Activated naive CD4-positive, alpha-beta T cell treated with anti-CD3 and anti-CD28 coated beads, Interleukin-2, amount 50 U/mL, for 16 hours (primary cell): ENCODE data around the gene LHPP.

Experiments
- DNase-seq: peaks from one replicate; pipeline ENCODE4 v3.0.0-alpha.2; 2020

The LHPP gene

DNA sequence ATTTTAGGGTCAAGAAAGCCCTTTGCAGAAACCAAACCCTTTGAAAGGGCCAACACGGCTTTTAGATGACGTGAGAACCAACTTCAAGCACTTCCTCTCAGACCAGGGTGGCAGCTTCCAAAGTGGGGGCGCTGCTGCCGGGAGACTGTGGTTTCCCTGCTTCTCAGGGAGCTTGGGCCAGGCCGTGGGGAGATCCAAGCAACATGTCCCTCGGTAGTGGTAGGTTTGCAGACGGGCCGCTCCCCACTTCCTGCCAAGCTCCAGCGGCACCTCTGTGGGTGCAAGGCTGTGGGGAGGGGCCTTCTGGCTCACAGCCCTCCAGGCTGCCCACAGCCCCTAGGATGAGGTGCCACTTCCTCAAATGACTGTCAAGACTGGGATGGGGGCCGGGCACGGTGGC lies 150.1 kb downstream of the LHPP start:
- DNase-seq, result no peak

DNA sequence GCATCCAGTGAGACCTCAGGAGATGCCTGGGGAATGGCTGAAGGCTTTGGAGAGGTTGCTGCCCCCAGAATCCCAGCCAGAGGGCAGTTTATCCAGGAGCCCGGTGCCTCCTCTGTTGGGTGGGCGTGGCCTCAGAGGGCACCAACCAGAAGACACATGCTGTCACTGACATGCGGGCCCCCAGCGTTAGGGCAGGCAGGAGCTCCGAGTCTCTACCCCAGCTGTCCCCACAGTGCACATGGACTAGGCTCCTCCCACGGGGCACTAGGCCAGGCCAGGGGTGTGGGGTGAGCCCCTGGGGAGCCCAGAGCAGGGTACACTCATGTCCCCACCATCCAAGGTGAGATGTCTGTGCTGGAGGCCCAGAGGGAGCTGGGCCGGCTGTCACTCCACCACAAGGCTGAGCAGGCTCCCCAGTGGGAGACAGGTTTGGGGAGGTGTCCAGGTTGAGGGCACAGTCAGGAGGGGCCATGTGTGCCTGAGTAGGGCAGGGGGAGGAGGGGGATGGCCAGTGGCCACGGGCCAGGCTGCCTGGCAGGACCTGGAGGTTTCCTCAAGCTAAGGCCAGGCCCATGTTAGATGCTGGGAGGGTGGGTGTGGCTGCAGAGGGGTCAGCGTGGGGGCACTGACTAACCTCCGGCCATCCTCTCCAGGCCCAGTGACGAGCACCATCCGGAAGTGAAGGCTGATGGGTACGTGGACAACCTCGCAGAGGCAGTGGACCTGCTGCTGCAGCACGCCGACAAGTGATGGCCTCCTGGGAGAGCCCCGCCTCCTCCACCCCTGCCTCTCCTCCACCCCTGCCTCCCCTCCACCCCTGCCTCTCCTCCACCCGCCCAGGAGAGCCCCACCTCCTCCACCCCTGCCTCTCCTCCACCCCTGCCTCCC lies 151.2 kb downstream of the LHPP start:
- no peak for DNase-seq

DNA sequence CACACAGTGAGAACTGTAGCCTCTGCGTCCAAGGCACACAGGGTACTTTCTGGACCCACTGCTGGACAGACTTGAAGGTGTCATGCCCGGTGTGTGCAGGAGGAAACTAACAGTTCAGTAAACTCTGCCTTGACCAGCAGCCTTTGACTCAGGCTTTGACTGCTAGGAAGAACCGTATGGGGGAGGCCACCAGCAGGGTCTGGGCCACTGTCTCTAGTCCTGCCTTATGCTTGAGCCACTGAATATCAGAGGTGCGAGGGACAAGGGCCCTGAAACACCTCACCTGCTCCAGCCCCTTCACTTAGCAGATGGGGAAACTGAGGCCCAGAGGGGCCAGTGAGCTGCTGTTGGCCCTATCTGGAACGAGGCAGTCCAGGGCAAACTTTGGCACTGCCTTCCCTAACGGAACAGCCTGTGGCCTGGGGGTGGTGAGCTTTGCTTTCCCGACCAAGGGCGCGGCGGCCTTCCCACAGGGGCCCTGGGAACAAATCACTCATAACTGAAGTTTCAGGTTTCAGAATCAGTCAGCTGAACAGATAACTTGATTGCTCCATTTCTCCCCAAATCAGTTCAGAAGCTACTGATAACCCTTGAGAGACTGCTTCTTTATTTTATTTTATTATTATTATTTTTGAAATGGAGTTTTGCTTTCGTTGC lies 152.5 kb downstream of the LHPP start:
- DNase-seq, result peak; percentile 44

DNA sequence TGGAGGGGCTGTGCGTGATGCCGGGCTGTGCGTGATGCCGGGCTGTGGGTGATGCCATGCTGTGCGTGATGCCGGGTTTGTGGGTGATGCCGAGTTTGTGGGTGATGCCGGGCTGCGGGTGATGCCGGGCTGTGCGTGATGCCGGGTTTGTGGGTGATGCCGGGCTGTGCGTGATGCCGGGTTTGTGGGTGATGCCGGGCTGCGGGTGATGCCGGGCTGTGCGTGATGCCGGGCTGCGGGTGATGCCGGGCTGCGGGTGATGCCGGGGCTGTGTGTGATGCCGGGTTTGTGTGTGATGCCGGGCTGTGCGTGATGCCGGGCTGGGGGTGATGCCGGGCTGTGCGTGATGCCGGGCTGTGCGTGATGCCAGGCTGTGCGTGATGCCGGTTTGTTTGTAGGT lies 153.6 kb downstream of the LHPP start:
- no peak for DNase-seq

DNA sequence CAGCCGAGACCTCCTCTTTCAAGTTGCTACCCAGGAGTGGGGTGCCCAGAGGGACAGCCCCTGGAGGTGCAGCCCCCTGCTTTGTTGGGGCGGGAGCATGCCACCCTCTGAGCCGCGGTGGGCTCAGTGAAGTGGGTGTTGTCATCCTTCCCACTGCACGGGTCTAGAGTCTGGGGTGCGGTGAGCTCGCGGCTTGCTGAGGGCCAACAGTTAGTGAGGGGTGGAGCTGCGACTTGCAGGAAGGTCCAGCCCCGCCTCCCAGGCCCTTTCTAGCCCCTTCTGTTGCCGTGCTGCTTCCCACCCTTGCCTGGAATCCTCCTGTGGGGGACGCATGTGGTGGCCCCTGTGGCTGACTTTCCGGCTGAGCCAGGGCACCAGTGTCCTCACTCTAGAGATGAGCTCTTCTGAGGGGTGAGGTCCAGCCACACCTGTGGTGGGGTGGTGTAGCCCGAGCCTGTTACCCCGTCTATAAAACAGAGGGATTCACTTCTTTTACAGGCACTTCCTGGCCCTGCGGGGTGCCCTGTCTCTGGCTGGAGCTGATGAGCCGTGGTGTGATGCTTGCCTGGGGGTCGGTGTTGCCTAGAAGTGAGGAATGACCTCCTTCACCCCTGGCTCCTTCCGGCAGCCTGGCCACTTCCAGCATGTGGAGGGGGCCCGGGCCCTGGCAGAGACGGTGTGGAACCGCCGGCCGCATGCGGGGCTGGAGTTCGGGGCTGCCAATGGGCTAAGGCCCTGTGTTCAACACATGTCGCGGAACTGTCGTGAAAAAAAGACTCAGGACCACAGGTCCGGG lies 154.6 kb downstream of the LHPP start:
- DNase-seq, result no peak

DNA sequence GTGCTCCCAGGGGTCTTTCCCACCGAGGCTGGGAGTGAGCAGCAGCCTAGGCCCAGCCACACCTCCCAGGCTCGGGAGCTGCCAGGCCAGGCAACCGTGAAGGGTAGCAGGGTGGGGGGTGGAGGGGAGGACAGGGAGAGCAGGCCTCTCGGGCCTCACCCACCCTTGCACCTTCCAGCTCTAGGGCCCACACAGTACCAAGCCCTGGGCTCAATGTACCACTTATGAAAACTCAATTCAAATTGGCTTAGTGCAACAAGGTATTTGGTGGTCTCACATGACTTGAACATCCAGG lies 155.2 kb downstream of the LHPP start:
- no peak for DNase-seq

DNA sequence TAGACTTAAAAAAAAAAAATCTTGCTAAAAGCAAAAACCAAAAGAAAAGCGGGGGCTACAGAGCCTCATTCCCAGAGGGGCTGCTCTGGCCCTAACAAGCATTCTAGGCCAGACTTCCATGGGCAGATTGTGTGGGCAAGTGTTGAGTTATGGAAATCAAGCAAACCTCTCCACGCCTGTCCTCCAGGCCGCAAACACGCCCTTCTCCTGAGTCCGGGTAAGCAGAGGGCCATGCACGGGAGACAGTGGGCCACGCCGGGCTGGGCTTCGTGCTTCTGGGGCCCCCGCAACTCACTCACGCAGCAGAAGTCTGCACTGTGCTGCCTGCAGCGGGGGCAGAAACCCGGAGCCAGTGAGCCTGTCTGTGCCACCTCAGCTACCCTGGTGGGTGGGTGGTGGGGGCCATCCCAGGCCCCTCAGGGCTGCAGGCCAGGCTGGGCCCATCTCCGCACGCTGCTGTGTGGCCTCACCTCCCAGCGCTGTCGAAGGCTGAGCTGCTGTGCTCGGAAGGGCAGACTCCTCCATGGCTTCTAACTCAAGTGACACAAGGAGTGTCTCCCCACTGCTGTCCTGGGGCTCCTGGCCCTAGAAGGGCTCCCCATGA lies 156.9 kb downstream of the LHPP start:
- no peak for DNase-seq

DNA sequence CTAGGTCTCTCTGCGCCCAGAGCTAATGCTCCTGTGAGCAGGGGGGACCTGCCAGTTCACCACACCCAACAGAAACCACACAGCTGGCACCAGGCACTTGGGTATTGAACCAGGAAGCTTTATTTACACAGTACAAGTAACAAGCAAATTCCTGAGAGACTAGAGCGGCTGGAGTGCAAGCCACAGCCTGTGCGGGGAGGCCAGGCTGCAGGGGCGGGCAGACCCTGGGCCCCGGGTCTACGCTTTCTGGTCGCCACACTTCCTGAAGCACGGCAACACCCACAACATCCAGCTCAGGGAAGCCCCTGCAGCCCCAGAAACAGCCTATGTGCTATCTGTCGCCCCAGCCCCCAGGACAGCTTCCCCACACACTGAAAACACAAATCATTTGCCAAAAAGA lies 157.6 kb downstream of the LHPP start:
- no peak for DNase-seq

DNA sequence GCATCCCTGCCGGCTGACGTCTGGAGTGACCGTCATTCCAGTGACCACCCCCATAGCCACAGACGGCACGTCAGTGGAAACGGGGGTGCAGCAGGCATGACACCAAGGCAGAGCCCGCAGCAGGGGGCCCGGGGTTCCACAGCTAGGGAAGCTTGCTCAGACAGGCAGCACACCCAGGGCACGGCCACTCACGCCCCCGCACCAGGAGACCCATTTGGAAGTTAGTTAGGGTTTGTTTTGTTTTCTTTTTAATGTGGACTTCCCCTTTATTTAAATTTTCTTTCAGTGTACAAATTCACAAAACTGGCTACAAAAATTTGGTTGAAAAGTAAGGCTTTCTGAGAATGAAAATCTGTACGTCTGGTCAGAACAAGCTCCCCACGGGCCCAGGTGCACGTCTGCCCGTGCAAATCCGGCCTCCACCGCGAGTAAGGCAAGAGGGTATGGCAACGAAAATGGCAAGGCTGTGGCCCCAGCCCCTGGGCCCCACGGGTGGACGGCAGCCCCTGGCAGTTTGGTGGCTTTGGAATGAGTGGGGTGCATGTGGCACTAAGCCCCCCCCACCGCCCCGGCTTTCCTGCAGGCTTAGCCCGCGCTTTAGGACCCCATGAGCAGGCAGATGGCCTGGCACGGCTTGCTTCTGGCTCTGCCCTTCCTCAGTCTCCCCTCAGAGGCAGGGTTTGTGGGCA lies 158.3 kb downstream of the LHPP start:
- DNase-seq, result no peak

DNA sequence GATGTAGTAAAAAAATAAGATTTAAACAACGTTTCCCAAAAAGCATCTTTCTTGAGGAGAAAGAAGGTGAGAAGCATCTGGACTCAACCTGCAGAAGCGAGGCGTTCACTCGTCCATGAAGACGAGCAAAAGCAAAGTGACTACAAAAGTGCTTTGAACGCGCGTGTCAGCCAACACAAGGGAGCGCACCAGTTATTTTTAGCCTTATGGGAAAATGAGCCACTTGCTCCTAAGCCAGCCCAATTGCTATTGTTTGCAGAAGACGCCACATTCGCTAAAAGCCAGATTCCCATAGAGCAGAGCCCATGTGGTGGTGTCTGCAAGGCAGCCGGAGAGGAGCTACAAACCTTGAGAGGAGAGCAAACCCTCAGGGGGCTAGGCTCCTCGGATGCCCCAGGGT lies 160.0 kb downstream of the LHPP start:
- DNase-seq, result no peak

DNA sequence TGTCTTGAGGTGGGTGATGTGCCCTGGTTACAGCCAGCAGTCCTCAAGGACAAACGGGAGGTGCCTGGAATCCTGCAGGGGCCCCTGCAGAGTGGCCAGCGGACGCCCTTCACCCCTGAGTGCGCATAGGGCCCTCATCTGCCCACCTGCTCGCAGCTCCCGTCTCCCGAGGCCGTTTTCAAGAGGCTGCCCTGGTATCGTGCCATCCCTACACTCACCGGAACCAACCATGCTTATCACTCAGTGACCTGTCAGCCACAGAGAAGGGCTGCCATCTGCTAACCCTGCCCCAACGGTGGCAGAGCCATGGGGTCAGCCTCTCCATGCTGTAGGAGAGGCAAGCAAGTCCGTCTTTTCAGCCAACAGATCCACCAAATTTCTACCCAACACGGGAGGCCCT lies 160.5 kb downstream of the LHPP start:
- no peak for DNase-seq

DNA sequence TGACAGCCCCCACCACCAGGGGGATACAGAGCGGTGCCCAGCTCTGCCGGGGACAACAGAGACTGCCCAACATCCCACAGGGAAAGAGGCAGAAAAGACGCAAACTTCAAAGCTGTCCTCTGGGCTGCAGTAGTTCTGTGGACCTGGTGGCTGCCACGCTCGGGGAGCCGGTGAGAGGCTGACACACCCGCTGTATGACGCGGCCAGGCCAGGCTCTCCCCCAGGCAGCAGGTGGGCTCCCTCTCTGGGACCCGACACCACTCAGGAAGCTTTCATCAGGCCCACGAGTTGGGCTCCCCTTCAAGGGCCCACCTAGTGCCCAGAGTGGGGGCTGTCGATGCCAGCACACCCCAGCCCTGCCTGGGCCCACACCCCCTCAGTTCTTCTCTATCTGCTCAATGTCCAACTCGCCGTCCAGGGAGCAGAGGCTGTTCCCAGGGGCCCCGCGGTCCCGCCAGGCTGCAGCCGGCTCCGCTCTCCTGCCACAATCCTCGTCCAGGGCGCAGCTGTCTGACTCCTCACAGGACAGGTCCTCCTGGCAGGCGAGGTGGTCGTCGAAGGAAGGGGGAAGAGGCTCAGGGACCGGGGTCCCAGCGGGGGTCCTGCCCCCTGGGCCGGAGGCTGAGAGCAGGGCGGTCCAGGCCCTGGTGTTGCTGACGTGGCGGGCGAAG lies 161.4 kb downstream of the LHPP start:
- DNase-seq, result no peak

DNA sequence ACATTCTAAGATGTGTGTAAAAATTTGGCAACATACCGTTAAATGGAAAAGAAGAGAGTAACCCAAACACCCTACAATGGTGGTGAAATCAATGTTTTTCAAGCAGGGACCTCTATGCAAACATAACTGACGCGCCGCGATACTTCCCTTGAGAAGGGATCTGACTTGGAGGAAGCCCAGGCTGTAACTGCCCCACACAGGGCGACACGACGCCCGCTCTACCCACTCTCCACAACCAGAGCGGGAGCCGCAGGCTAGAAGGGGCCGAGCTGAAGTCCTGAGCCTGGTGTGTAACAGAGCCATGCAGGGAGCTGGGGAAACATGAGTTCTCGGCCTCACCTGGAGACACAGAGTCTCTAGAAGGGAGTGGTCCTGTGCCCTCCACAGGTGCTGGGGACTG lies 162.4 kb downstream of the LHPP start:
- DNase-seq, result no peak

DNA sequence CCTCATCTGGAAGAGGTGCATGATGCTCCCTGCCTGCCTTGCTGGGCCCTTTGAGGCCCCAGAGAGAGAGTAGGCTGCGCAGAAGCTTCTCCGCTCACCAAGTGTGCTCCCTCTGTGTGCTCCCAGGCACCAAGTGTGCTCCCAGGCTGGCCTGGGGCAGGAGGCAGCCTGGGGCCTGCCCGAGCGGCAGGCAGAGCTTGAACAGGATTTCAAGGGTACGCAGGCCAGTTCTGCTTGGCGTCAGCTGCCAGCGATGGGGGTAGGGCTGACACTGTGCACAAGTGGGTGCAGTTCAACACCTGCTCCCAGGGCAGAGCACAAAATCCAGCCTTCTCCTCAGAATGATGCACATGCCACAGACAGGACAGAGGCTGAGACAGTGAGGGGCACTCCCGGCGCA lies 162.8 kb downstream of the LHPP start:
- DNase-seq, result no peak

DNA sequence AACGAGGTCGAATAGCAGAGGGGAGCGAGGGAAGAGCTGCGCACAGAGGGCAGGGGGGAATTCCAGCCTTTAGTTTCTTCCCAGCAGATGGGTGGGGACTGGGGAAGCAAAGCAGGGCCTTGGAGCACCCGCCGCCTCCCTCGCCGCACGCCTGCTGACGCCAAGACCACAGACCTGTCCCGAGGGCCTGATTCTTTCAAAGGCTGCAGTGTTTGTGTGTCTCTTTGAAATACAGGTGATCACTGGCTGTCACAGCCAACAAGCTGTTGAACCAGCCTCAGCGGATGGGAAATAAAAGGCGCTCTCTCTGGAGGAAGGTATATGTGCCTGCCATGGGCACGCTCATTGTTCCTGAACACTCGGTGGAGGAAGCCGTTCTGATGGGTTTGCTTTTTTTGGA lies 163.3 kb downstream of the LHPP start:
- DNase-seq, result no peak

DNA sequence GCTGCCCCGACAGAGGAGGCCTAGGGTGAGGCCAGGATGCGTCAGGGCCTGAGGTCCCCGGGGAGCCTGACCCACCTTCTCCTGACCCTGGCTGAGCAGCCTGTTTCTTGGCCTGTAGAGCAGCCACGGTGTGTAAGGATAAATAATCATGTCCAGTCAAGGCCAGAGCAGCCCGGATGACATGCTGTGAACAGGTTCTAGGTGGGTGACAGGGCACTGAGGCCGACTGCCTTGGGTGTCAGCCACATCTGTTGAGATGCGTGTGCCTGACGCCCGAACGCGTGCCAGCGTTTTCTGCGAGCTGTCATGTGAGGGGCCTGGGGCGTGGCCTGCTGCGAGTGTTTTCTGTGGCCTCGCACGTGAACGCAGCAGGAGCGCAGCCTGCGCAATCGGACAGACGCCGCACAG lies 164.2 kb downstream of the LHPP start:
- DNase-seq, result no peak

DNA sequence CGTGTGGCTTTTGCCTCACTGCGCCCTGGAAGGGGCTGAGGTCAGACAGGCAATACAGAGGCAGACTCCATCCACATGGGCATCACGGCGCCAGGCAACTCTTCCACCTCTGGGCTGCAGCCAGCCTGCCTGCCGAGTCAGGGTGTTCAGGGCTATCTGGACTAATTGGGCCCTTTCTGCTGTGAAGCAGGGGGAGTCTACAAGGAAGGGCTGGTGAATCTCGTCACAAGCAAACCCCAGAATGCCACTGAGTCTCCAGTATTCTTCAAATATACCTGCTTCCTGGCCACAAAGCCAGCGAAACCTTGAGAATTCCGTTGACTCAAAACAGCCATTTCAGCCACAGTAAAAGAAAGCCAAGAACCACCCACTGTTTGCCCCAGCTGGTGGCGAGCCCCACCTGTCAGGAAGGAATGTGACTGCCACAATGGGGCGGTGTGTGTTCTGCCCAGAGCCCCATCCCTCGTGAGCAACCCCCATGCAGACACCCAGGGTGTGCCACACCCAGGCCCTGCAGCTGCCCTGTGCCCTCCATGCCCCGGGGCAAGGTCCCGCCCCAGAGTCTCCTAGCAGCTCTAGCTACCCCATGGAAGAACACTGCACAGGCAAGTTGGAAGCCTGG lies 165.2 kb downstream of the LHPP start:
- DNase-seq, result no peak

DNA sequence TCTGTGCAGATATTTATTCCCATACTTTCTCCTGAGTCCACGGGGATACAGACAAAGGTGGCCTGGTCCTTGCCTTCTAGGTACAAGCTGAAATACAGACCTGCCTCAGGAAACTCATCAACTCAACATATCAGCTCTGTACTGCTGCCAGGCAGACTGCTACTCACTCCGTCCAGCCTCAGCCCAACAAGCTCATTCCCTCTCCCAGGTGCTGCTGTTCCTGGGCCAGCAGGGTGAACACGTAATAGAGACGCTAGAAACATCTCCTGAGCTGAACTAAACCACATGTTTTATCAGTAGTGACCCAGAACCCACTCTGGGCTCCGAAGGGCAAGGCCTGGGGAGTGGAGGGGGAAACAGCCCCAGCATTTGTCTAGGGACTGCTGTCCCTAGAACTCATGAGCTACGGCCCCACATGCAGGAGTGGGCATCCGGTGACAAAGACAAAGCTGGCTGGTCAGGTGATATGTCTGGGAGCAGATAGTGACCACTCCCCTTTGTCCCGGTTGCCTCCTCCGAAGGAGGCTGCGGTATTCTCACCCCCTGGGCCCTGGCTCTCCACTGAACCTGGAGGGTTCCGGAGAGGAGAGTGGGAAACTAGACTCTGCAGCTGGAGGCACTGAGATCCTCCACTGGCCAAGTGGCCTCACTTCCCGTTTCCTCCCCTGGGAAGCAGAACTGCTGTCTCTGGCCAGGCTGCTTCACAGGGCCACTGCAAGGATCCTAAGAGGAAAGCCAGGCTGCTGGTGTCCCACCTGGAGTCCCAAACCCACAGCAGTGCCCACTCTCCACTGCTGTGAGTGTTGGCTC lies 166.4 kb downstream of the LHPP start:
- no peak for DNase-seq

DNA sequence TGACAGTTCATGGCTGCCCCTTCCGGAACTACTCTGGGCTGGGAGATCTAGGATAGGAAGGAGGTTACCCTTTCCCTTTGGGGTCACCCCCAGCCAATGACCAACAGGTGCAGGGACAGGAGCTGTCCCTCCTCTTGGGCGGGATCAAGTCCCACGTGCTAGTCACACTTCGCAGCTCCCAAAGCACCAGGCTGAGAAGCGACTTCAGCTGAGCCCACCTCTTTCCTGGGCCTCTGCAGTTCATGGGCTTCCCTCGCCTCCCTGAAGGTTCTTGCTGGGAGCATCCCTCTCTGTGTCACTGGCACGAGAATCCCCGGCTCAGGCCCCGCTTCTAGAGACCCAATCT lies 167.0 kb downstream of the LHPP start:
- no peak for DNase-seq

DNA sequence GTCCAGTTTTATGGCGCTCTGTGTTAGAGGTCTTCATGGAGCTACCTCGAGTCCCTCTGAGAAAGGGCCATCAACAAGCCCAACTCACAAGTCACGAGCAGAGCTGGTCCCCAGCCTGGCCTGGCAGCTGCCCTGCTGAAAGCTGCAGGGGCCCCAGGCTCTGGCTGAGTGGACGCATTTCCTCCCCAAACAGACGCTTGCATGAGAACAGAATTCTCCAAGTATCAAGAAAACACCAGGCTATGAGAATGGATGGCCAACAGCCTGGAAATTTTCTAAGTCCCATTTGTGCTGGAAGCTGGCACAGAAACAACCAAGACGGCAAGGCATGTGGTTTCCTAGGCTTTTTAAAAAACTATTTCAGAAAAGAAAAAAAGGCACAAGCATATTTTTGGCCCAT lies 167.8 kb downstream of the LHPP start:
- DNase-seq, result no peak

DNA sequence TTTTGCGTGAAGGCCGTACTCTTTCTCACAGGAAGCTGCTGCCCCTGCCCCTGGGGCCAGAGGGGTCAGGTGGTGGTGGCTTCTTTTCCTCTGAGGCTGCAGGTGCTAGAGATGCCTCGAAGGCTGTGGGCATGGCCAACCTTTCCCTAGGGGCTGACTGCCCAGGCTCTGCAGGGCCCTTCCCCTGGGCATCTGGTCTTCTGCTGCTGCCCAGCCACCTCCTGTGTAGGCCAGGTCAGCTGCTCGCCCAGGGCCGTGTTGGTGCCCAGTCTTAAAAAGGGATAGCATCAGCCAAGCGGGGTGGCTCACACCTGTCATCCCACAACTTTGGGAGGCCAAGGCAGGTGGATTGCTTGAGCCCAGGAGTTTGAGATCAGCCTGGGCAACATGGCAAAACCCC lies 168.2 kb downstream of the LHPP start:
- DNase-seq, result no peak
